Small intestine (tissue), 7 donors: ENCODE data around the gene ACAA2. TPM values are rescaled to one million over a fixed set of nuclear protein-coding genes. Genes with fewer than 3 reads are reported as not detected.
"Not testable (repeated sequence)": the region's sequence is repeated elsewhere in the genome, so short reads cannot be mapped to it uniquely, and the experiment has no call there.

Experiments
- DNase-seq, 2 donors: peaks; one replicate each; pipeline versions ENCODE4 v3.0.0 to v3.0.0-alpha.2; 2013
- FAIRE-seq: peaks from 2 replicates; lab custom pipeline; 2012; peaks lifted over from hg19 to GRCh38; lab: Jason Lieb, UNC
- H3K27ac ChIP-seq, 3 donors: one replicate each; pipeline ENCODE4 v1.5.1; 2013; ENCODE audit warnings: low read length in 2 of 3, mild to moderate bottlenecking in 2 of 3, control low read depth in 1 of 3, inconsistent platforms in 1 of 3, low read depth in 1 of 3, moderate library complexity in 1 of 3
- H3K27me3 ChIP-seq, 3 donors: one replicate each; pipeline ENCODE4 v1.6.1; 2013; ENCODE audit warnings: low read length in 3 of 3, inconsistent platforms in 1 of 3; ENCODE audit not compliant: control insufficient read depth in 3 of 3, insufficient read depth in 3 of 3
- H3K36me3 ChIP-seq, 3 donors: one replicate each; pipeline ENCODE4 v1.6.1; 2013; ENCODE audit warnings: low read length in 3 of 3, inconsistent platforms in 1 of 3, low read depth in 1 of 3, mild to moderate bottlenecking in 1 of 3, moderate library complexity in 1 of 3; ENCODE audit not compliant: control insufficient read depth in 3 of 3, insufficient read depth in 2 of 3
- H3K4me1 ChIP-seq, 3 donors: one replicate each; pipeline ENCODE4 v1.6.1; 2013; ENCODE audit warnings: low read length in 2 of 3, inconsistent platforms in 1 of 3, low read depth in 1 of 3, mild to moderate bottlenecking in 1 of 3, moderate library complexity in 1 of 3; ENCODE audit not compliant: control insufficient read depth in 3 of 3, insufficient read depth in 2 of 3
- H3K4me3 ChIP-seq, 3 donors: one replicate each; pipeline ENCODE4 v1.5.1; 2013; ENCODE audit warnings: low read length in 3 of 3, control low read depth in 1 of 3, inconsistent platforms in 1 of 3, low read depth in 1 of 3, mild to moderate bottlenecking in 1 of 3, moderate library complexity in 1 of 3
- H3K9me3 ChIP-seq, 2 donors: one replicate each; pipeline ENCODE4 v1.6.1; 2013; ENCODE audit warnings: low read depth in 1 of 2, low read length in 1 of 2; ENCODE audit not compliant: control insufficient read depth in 2 of 2, insufficient read depth in 1 of 2
- WGBS, 3 donors: extraction: QIAGEN DNeasy Blood & Tissue Kit; methylation state at CpG; one replicate each; pipeline ENCODE4 v1.1.7; 2013; 5-methylcytosine and 5-hydroxymethylcytosine counted together
- polyA plus RNA-seq, 4 donors: library from polyadenylated mRNA; stranded (reverse) in 3 of 4; unstranded in 1 of 4; fragments of 200-250 nt in 3 of 4; fragments of 120-200 nt in 1 of 4; gene quantifications; one replicate each; pipeline versions ENCODE4 v1.2.1 to v1.2.3, GENCODE V29; 2013
- donor health status: healthy with polysubstance abuse.
- donor health status: control.
- donor health status: control.
- donor health status: Bipolar disorder and iron deficiency.
- donor health status: healthy.

Gene ACAA2
- polyA plus RNA-seq, 4 donors: 114 to 397 (median 208) TPM

GRCh38 chr18:49784427-49785185, 28.7 kb downstream of the ACAA2 start:
- Histone ChIP-seq H3K36me3 (peaks cover 0 to 20% (median 20%) of the 10 kb centered on the region in 3 donors), H3K4me3 (no peak overlapping the region), H3K9me3 (no peaks in the 10 kb centered on the region), H3K4me1 (peaks cover 0 to 3% (median 1%) of the 10 kb centered on the region in 3 donors), H3K27ac (no peak overlapping the region), H3K27me3 (no peaks in the 10 kb centered on the region)
- FAIRE-seq (no peak), DNase-seq (no peak)
- WGBS, 3 donors: 69 to 74% (median 72%) methylated on average over 1 of the region's 1 CpG

GRCh38 chr18:49783631-49784030, 29.7 kb downstream of the ACAA2 start:
- not testable (repeated sequence) for H3K27ac ChIP-seq, H3K9me3 ChIP-seq, H3K4me1 ChIP-seq, H3K4me3 ChIP-seq, FAIRE-seq, H3K27me3 ChIP-seq, DNase-seq
- H3K36me3 ChIP-seq: peaks cover 2 to 27% (median 19%) of the 10 kb centered on the region in 3 donors
- 94 to 100% (median 99%) methylated on average over 3 of the region's 3 CpGs for WGBS, 3 donors

- no peaks in the 10 kb centered on the region for H3K4me1 ChIP-seq
- peaks cover 2 to 29% (median 12%) of the 10 kb centered on the region in 3 donors for H3K36me3 ChIP-seq
- peaks cover 0 to 16% of the 10 kb centered on the region in 2 donors for H3K9me3 ChIP-seq
- no peak for DNase-seq
- no peak overlapping the region for H3K4me3 ChIP-seq
- H3K27me3 ChIP-seq: no peaks in the 10 kb centered on the region
- FAIRE-seq: no peak
- no peak overlapping the region for H3K27ac ChIP-seq
- WGBS, 3 donors: 78 to 85% (median 80%) methylated on average over 8 of the region's 8 CpGs
Observed at GRCh38 chr18:49778826-49779465, 34.4 kb downstream of the ACAA2 start.

- H3K27me3 ChIP-seq: no peaks in the 10 kb centered on the region
- WGBS, 3 donors: 31 to 72% (median 42%) methylated on average over 1 of the region's 1 CpG
- H3K9me3 ChIP-seq: no peaks in the 10 kb centered on the region
- no peak overlapping the region for H3K4me3 ChIP-seq
- DNase-seq (peak; percentile 12 to 24), FAIRE-seq (no peak)
- peaks cover 0 to 5% (median 0%) of the 10 kb centered on the region in 3 donors for H3K4me1 ChIP-seq
- H3K36me3 ChIP-seq: no peaks in the 10 kb centered on the region
- no peak overlapping the region for H3K27ac ChIP-seq
Observed at GRCh38 chr18:49769047-49769728, 44.1 kb downstream of the ACAA2 start.

- 12 to 27% (median 22%) methylated on average over 5 of the region's 5 CpGs for WGBS, 3 donors
- Histone ChIP-seq H3K27ac (no peak overlapping the region), H3K36me3 (no peaks in the 10 kb centered on the region), H3K4me3 (no peak overlapping the region), H3K9me3 (no peaks in the 10 kb centered on the region), H3K27me3 (no peaks in the 10 kb centered on the region), H3K4me1 (peaks cover 0 to 5% (median 0%) of the 10 kb centered on the region in 3 donors)
- FAIRE-seq (no peak), DNase-seq (peak; percentile 77 to 78)
Observed at GRCh38 chr18:49768051-49768391, 45.3 kb downstream of the ACAA2 start.

- no peak overlapping the region for H3K27ac ChIP-seq
- no peak for FAIRE-seq
- WGBS, 3 donors: 66 to 78% (median 73%) methylated on average over 11 of the region's 11 CpGs
Observed at GRCh38 chr18:49767111-49768050, 46.0 kb downstream of the ACAA2 start.

GRCh38 chr18:49766646-49767045, 46.7 kb downstream of the ACAA2 start:
- Histone ChIP-seq H3K36me3 (no peaks in the 10 kb centered on the region), H3K4me1 (peaks cover 0 to 5% (median 0%) of the 10 kb centered on the region in 3 donors), H3K27ac (no peak overlapping the region), H3K4me3 (no peak overlapping the region), H3K27me3 (no peaks in the 10 kb centered on the region), H3K9me3 (no peaks in the 10 kb centered on the region)
- WGBS, 3 donors: 83 to 95% (median 88%) methylated on average over 4 of the region's 4 CpGs
- DNase-seq (no peak), FAIRE-seq (no peak)

More at GRCh38 chr18:49767111-49768050, 46.0 kb downstream of the ACAA2 start:
- H3K9me3 ChIP-seq: no peaks in the 10 kb centered on the region
- no peaks in the 10 kb centered on the region for H3K36me3 ChIP-seq
- peaks cover 0 to 5% (median 0%) of the 10 kb centered on the region in 3 donors for H3K4me1 ChIP-seq
- DNase-seq: no peak
- no peak overlapping the region for H3K4me3 ChIP-seq
- H3K27me3 ChIP-seq: no peaks in the 10 kb centered on the region
